ENCODE results near the gene SNCG. TPM values are rescaled to one million over a fixed set of nuclear protein-coding genes. Genes with fewer than 3 reads are reported as not detected.

Gene SNCG
- total RNA-seq, 4 donors from 2014 or later: 5.3 to 32.4 (median 11.4) TPM

- Histone ChIP-seq H3K27me3 (no peaks in the 10 kb centered on the region), H3K36me3 (no peaks in the 10 kb centered on the region), H3K4me1 (peaks cover 0 to 43% (median 6%) of the 10 kb centered on the region in 3 donors), H3K9me3 (no peaks in the 10 kb centered on the region), H3K4me3 (peak overlapping the region in 1 of 4 donors; percentile 32), H3K27ac (no peak overlapping the region)
- DNase-seq: no peak
- WGBS, 2 donors: 100% methylated on average over 2 of the region's 94 CpGs; no CpG with 5 or more reads in 1 of the 2 donors
- no peak for TF ChIP-seq CTCF (IDR thresholded peaks at IDR 0.05)
- no peak for TF ChIP-seq POLR2A (IDR thresholded peaks at IDR 0.05)
- intact Hi-C loops (cut with DNase I): no loop called here
Measured at GRCh38 chr10:86942441-86943315, 15.7 kb upstream of the SNCG start.

- Histone ChIP-seq H3K9me3 (no peaks in the 10 kb centered on the region), H3K27ac (no peak overlapping the region), H3K27me3 (no peaks in the 10 kb centered on the region), H3K4me1 (peaks cover 0 to 43% (median 6%) of the 10 kb centered on the region in 3 donors), H3K36me3 (no peaks in the 10 kb centered on the region), H3K4me3 (no peak overlapping the region)
- WGBS, 2 donors: 94 to 98% methylated on average over 18 to 19 of the region's 30 CpGs
- TF ChIP-seq CTCF (IDR thresholded peaks at IDR 0.05) (no peak), POLR2A (IDR thresholded peaks at IDR 0.05) (no peak)
- intact Hi-C loops (cut with DNase I): no loop called here
- DNase-seq: no peak
Measured at GRCh38 chr10:86943316-86944030, 14.9 kb upstream of the SNCG start.

DNA sequence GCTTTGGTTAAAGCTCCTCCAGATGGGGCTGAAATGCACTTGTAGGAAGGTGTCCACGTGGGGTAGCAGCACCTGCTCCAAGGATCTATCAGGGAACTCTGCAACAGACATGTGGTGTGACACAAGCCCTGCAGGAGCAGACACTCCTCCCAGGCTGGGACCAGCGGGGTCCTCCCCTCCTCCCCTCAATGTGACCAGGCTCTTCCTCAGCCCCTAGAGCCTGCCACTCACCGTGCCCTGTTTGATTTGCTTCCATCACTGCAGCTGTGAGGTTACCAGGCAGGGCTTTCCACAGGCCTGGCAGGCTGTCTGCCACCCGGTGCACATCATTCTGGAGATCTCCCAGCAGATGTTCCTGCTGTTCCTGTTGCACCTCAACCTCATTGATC, 14.4 kb upstream of the SNCG start:
- WGBS, 2 donors: 80% methylated on average over 1 to 2 of the region's 4 CpGs
- Histone ChIP-seq H3K4me3 (no peak overlapping the region), H3K4me1 (peaks cover 0 to 41% (median 6%) of the 10 kb centered on the region in 3 donors), H3K27me3 (no peaks in the 10 kb centered on the region), H3K27ac (no peak overlapping the region), H3K9me3 (no peaks in the 10 kb centered on the region), H3K36me3 (no peaks in the 10 kb centered on the region)
- intact Hi-C loops (cut with DNase I): no loop called here
- DNase-seq: no peak
- TF ChIP-seq POLR2A (IDR thresholded peaks at IDR 0.05) (no peak), CTCF (IDR thresholded peaks at IDR 0.05) (no peak)

DNA sequence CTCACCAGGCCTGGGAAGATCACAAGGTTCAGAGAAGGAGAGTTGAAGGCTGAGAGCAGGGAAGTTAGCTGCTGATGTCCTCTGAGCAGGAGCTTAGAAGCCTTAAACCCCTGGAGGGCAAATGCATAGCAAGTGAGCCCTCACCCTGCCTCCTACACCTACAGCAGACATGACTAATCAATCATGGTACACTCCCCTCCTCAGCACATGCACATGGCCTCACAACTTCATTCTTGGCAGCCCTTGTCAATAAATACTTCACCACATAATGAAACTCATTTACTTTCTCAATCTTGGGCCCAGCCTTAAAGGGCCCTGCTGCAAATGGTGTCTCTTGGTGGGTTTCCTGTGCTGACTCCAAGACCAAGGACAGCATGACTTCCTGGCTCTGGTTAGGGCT, 13.9 kb upstream of the SNCG start:
- no peaks in the 10 kb centered on the region for H3K36me3 ChIP-seq
- no peaks in the 10 kb centered on the region for H3K27me3 ChIP-seq
- TF ChIP-seq POLR2A (IDR thresholded peaks at IDR 0.05) (no peak), CTCF (IDR thresholded peaks at IDR 0.05) (no peak)
- no peak for DNase-seq
- no peaks in the 10 kb centered on the region for H3K9me3 ChIP-seq
- peaks cover 0 to 37% (median 6%) of the 10 kb centered on the region in 3 donors for H3K4me1 ChIP-seq
- H3K4me3 ChIP-seq: no peak overlapping the region
- H3K27ac ChIP-seq: no peak overlapping the region
- intact Hi-C loops (cut with DNase I): no loop called here

DNA sequence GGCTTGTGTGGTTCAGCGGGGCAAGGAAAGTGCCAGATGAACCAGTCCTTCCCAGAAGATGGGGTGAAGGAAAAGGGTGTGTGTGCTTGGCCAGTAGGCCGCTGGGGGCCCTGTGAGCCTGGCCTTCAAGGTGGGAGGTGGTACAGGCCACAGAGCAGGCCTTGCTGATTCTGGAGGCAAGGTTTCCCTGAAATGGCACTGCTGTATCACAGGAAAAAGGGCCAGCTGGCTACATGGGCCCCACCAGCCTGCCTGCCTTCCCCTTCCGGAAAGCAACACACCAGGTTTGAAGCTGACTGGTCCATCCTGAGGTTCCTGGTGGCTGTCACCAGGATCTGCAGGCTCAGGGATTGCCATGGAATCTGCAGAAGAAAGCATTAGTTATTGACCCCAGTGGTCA, 13.5 kb upstream of the SNCG start:
- Histone ChIP-seq H3K27me3 (no peaks in the 10 kb centered on the region), H3K9me3 (no peaks in the 10 kb centered on the region), H3K4me3 (no peak overlapping the region), H3K27ac (no peak overlapping the region), H3K4me1 (peaks cover 0 to 33% (median 6%) of the 10 kb centered on the region in 3 donors), H3K36me3 (no peaks in the 10 kb centered on the region)
- TF ChIP-seq CTCF (IDR thresholded peaks at IDR 0.05) (no peak), POLR2A (IDR thresholded peaks at IDR 0.05) (no peak)
- WGBS, 2 donors: 96% methylated on average over 3 of the region's 3 CpGs; no CpG with 5 or more reads in 1 of the 2 donors
- no peak for DNase-seq
- intact Hi-C loops (cut with DNase I): no loop called here
